ENCODE measurements around the gene PKDCC.

DNA sequence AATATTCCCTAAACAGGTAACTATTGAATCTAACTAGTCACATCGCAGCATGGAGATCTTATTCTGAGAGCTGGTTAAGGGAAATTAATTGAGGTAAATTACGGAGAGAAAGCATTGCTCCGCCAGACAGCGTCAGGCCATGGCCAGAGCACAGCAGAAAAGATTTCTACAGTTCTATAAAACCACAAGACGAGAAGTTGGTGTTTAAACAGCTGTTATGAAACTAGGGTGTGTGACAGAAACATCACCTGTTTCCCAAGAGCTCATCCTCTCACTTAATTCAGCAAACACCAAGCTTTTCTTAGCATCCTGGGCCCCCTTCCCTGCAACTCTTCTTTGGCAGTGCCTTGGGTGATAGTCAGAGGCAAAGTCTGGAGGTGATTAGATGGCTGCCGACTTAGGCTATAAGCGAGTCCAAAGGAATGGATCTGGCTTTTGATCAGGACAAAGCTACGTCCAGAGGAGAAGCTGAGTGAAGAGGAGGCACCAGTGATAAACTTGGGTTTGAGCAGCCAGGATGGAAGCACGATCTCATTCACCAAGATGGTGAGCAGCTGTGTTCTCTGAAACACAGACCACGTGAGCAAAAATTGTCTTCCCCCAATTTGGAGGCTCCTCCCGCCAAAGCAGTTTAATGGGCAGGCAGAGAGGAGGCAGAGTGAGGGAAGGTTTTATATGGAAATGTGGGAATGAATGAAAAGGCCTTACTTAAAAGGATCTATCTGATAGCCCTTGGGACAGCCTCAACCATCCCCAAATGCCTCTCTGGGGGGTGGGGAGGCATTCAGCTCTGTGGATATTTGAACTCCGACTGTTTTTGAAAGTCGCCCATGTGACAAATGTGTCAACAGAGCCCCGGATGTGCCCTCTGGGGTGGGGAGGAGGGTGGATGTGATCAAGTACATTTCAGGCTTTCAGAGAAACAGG, 57.8 kb downstream of the PKDCC start:
- TF ChIP-seq CTCF (IDR thresholded peaks at IDR 0.05) (no peak), POLR2A (IDR thresholded peaks at IDR 0.05) (no peak)

Data from body of pancreas (tissue), 4 donors.